GM12873 (cell line): Measurements from ENCODE around the gene TCF20.

ENCODE experiments used
- TF ChIP-seq, protein P1 (sequence below): IDR thresholded peaks from 2 replicates; pipeline ENCODE4 v1.5.1; 2012; ENCODE audit warnings: low read depth, mild to moderate bottlenecking, moderate library complexity, low read length, control low read depth; ENCODE audit not compliant: insufficient read depth; ENCODE audit errors: missing control alignments

The TCF20 gene

DNA sequence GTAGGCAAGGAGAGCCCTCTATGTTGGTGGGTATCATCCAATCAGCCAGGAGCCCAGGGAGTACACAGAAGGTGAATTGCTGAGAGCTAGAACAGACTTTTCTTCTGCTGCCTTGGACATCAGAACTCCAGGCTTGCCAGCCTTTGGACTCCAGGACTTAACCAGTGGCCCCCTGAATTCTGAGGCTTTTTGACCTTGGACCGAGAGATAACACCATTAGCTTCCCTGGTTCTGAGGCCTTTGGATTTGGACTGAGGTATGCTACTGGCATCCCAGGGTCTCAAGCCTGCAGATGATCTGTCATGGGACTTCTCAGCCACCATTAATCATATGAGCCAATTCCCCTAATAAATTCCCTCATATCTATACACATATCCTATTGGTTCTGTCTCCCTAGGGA is 21.5 kb downstream of the TCF20 start:
- TF ChIP-seq, protein P1, sequence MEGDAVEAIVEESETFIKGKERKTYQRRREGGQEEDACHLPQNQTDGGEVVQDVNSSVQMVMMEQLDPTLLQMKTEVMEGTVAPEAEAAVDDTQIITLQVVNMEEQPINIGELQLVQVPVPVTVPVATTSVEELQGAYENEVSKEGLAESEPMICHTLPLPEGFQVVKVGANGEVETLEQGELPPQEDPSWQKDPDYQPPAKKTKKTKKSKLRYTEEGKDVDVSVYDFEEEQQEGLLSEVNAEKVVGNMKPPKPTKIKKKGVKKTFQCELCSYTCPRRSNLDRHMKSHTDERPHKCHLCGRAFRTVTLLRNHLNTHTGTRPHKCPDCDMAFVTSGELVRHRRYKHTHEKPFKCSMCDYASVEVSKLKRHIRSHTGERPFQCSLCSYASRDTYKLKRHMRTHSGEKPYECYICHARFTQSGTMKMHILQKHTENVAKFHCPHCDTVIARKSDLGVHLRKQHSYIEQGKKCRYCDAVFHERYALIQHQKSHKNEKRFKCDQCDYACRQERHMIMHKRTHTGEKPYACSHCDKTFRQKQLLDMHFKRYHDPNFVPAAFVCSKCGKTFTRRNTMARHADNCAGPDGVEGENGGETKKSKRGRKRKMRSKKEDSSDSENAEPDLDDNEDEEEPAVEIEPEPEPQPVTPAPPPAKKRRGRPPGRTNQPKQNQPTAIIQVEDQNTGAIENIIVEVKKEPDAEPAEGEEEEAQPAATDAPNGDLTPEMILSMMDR, result no peak

DNA sequence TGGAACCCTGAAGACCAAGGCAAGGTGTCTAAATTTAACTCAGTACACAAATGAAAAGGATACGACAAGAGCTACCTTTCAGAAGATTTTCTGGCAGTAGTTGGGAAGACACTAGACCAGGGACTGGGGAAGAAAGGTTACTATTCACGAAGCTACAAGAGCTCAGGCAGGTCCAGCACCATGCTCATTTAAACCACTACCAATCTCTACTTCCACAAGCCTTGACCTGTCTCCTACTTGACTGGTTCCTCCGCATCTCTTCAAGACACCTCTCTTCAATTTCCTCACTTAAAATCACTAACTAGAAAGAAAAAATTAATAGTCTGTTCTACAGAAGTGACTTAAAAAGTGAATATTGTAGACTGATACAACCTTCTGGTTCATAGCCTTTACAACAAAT is 22.9 kb downstream of the TCF20 start:
- TF ChIP-seq, protein P1, result no peak

DNA sequence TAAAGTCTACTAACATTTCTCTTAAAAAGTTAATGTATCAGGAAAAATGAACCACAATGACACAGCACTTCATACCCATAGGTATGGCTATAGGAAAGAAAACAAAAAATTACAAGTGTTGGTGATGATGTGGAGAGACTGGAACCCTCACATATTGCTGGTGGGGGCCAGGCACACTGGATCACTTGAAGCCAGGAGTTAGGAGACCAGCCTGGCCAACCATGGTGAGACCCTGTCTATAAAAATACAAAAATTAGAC is 26.7 kb downstream of the TCF20 start:
- TF ChIP-seq, protein P1, result no peak

GRCh38 chr22:42236848-42237247 is 33.6 kb downstream of the TCF20 start:
- TF ChIP-seq, protein P1, result no peak

DNA sequence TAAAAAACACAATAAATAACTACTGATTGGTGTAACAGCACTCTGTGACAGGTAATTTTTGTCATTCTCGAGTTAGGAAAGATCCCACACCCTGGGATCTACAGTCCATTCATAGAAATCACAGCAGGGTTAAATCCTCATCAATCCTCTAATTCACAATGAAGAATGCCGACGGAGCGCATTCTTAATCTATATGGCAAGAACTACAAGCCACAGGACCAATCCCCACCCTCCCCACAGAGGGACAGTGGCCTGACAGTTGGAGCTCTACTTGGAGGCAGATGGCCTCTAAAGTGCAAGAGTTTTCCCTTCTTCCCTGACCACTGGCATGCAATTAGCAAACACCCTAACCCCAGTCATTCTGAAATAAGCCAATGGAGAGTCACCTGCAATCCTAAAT is 34.2 kb downstream of the TCF20 start:
- TF ChIP-seq, protein P1, result no peak

GRCh38 chr22:42233879-42234278 is 36.6 kb downstream of the TCF20 start:
- TF ChIP-seq, protein P1, result no peak

GRCh38 chr22:42231929-42232328 is 38.5 kb downstream of the TCF20 start:
- TF ChIP-seq, protein P1, result no peak
